ENCODE data around the gene DIP2C.
"Not testable (repeated sequence)": the region's sequence is repeated elsewhere in the genome, so short reads cannot be mapped to it uniquely, and the experiment has no call there.

DIP2C gene

DNA sequence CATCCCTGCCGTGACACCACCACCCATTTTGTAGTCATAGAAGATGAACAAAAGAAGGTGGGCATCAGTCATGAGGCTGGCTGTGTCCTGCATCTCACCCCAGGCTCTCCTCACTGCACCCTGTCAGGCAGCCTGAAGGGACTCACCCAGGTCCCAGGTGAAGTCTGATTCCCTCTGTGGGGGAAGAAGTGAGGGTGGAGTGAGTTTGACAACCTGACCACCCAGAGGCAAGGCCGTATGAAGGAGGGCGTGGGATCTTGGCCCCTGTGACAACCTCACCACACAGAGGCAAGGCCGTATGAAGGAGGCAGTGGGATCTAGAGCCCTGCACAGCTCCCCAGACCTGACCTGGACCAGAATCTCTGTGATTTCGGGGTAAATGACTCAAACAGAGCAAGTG, 152.5 kb downstream of the DIP2C start:
- Histone ChIP-seq H3K4me1 (ENCODE audit: control insufficient read depth, insufficient read depth, low read length) (no peaks in the 10 kb centered on the region), H3K9me3 (replicated peaks; ENCODE audit: low read length) (no peaks in the 10 kb centered on the region)

GRCh38 chr10:536371-536925, 153.0 kb downstream of the DIP2C start:
- H3K4me2 ChIP-seq (ENCODE audit: low read length), result no peak overlapping the region
- no peaks in the 10 kb centered on the region for H3K9me3 ChIP-seq (replicated peaks; ENCODE audit: low read length)
- no peak overlapping the region for H3K4me3 ChIP-seq (ENCODE audit: low read length)
- no peaks in the 10 kb centered on the region for H3K4me1 ChIP-seq (ENCODE audit: control insufficient read depth, insufficient read depth, low read length)
- no peaks in the 10 kb centered on the region for H3K27me3 ChIP-seq (ENCODE audit: control insufficient read depth, insufficient read depth, low read length)
- no peaks in the 10 kb centered on the region for H3K36me3 ChIP-seq (ENCODE audit: insufficient read depth, low read length)
- no peak overlapping the region for H3K9ac ChIP-seq (ENCODE audit: low read depth, low read length)

More for the DNA sequence above, 152.5 kb downstream of the DIP2C start:
- no peak overlapping the region for H3K4me3 ChIP-seq (ENCODE audit: low read length)
- no peaks in the 10 kb centered on the region for H3K36me3 ChIP-seq (ENCODE audit: insufficient read depth, low read length)
- H3K4me2 ChIP-seq (ENCODE audit: low read length), result no peak overlapping the region
- no peaks in the 10 kb centered on the region for H3K27me3 ChIP-seq (ENCODE audit: control insufficient read depth, insufficient read depth, low read length)
- no peak overlapping the region for H3K9ac ChIP-seq (ENCODE audit: low read depth, low read length)

DNA sequence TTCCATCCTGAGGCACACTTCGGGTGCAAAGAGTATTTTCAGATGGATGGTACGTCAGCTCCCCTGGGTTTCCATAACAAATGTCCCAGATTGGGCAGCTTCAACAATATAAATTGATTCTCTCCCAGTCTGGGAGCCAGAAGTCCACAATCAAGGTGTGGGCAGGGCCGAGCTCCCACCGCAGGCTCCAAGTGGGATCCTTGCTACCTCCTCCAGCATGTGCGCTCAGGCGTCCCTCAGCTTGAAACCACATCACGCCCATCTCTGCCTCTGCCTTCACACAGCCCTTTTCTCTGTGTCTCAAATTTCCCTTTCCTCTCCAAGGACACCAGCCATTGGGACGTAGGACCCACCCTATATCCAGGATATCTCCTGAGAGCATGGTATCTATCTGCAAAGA, 153.5 kb downstream of the DIP2C start:
- no peaks in the 10 kb centered on the region for H3K27me3 ChIP-seq (ENCODE audit: control insufficient read depth, insufficient read depth, low read length)
- H3K4me1 ChIP-seq (ENCODE audit: control insufficient read depth, insufficient read depth, low read length), result no peaks in the 10 kb centered on the region

DNA sequence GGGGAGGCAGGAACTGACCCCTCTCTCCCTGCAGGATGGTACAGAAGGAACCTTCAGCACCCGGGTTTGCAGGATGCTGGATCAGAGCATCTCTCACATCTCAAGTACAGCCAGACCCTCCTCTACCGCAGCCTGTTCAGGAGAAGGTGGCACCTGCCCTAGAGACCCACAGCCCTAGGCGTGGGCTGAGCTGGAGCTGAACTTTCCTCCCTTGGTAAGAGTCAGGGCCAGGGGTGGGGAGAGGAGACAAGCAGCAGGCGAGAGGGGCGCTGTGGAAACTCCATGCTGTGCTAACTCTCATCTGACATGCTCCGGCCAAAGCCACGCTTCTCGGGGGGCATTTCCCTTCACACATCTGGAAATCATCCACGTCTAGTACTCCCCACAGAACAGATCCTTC, 154.4 kb downstream of the DIP2C start:
- Histone ChIP-seq H3K27me3 (ENCODE audit: control insufficient read depth, insufficient read depth, low read length) (no peaks in the 10 kb centered on the region), H3K4me3 (ENCODE audit: low read length) (no peak overlapping the region), H3K4me2 (ENCODE audit: low read length) (no peak overlapping the region), H3K9ac (ENCODE audit: low read depth, low read length) (no peak overlapping the region), H3K36me3 (ENCODE audit: insufficient read depth, low read length) (no peaks in the 10 kb centered on the region), H3K9me3 (replicated peaks; ENCODE audit: low read length) (no peaks in the 10 kb centered on the region), H3K4me1 (ENCODE audit: control insufficient read depth, insufficient read depth, low read length) (no peaks in the 10 kb centered on the region)

More for the DNA sequence above, 153.5 kb downstream of the DIP2C start:
- no peak overlapping the region for H3K9ac ChIP-seq (ENCODE audit: low read depth, low read length)
- H3K4me3 ChIP-seq (ENCODE audit: low read length), result no peak overlapping the region
- no peak overlapping the region for H3K4me2 ChIP-seq (ENCODE audit: low read length)
- no peaks in the 10 kb centered on the region for H3K9me3 ChIP-seq (replicated peaks; ENCODE audit: low read length)
- H3K36me3 ChIP-seq (ENCODE audit: insufficient read depth, low read length), result no peaks in the 10 kb centered on the region

DNA sequence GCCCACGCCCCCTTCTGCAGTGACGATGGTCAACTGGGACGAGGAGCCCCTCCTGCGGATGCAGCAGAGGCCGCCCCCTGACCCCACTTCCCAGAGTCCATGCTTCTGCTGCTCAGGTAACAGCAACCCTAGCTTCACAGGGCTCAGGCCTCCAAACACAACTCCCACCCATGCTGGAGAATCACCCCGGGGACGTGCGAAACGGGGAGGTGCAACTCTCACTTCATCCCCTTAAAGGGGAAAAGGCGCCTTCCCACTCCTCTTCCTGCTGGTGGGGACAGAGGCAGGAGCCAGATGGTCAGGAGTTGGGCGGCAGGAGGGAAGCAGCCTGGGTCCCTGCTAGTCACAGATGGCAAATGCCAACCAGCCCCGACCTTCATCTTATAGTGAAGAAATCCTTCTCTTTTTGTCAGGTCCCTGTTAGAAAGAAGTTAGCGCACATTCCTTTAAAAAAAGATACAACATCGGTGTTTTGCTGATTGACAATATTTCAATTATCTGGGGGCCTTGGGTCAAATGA, 155.4 kb downstream of the DIP2C start:
- no peaks in the 10 kb centered on the region for H3K27me3 ChIP-seq (ENCODE audit: control insufficient read depth, insufficient read depth, low read length)
- no peak overlapping the region for H3K4me2 ChIP-seq (ENCODE audit: low read length)
- H3K4me3 ChIP-seq (ENCODE audit: low read length), result no peak overlapping the region
- no peaks in the 10 kb centered on the region for H3K36me3 ChIP-seq (ENCODE audit: insufficient read depth, low read length)
- H3K9me3 ChIP-seq (replicated peaks; ENCODE audit: low read length), result no peaks in the 10 kb centered on the region
- H3K4me1 ChIP-seq (ENCODE audit: control insufficient read depth, insufficient read depth, low read length), result no peaks in the 10 kb centered on the region
- no peak overlapping the region for H3K9ac ChIP-seq (ENCODE audit: low read depth, low read length)

GRCh38 chr10:533611-534010, 155.9 kb downstream of the DIP2C start:
- Histone ChIP-seq H3K4me1 (ENCODE audit: control insufficient read depth, insufficient read depth, low read length) (no peaks in the 10 kb centered on the region), H3K9me3 (replicated peaks; ENCODE audit: low read length) (no peaks in the 10 kb centered on the region), H3K4me3 (ENCODE audit: low read length) (no peak overlapping the region), H3K9ac (ENCODE audit: low read depth, low read length) (no peak overlapping the region), H3K4me2 (ENCODE audit: low read length) (no peak overlapping the region), H3K36me3 (ENCODE audit: insufficient read depth, low read length) (no peaks in the 10 kb centered on the region), H3K27me3 (ENCODE audit: control insufficient read depth, insufficient read depth, low read length) (no peaks in the 10 kb centered on the region)

- no peaks in the 10 kb centered on the region for H3K4me1 ChIP-seq (ENCODE audit: control insufficient read depth, insufficient read depth, low read length)
- H3K9me3 ChIP-seq (replicated peaks; ENCODE audit: low read length), result no peaks in the 10 kb centered on the region
- no peaks in the 10 kb centered on the region for H3K27me3 ChIP-seq (ENCODE audit: control insufficient read depth, insufficient read depth, low read length)
- no peaks in the 10 kb centered on the region for H3K36me3 ChIP-seq (ENCODE audit: insufficient read depth, low read length)
- H3K4me2 ChIP-seq (ENCODE audit: low read length), result no peak overlapping the region
- H3K9ac ChIP-seq (ENCODE audit: low read depth, low read length), result no peak overlapping the region
- no peak overlapping the region for H3K4me3 ChIP-seq (ENCODE audit: low read length)
Observed at GRCh38 chr10:533186-533585, 156.3 kb downstream of the DIP2C start.

DNA sequence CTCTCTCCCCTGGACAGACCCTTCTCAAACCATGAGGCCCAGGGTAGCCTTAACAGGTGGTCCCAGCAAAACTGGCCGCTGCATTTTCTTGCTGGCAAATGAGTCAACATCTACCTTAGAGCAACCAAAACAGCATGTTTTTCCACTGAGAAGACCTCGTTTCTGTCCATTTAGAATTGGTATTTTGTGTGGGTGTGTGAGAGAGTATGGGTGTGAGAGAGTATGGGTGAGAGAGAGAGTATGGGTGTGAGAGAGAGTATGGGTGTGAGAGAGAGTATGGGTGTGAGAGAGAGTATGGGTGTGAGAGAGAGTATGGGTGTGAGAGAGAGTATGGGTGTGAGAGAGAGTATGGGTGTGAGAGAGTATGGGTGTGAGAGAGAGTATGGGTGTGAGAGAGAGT, 157.1 kb downstream of the DIP2C start:
- not testable (repeated sequence) for H3K9me3 ChIP-seq (replicated peaks; ENCODE audit: low read length); H3K4me1 ChIP-seq (ENCODE audit: control insufficient read depth, insufficient read depth, low read length); H3K36me3 ChIP-seq (ENCODE audit: insufficient read depth, low read length); H3K4me3 ChIP-seq (ENCODE audit: low read length); H3K27me3 ChIP-seq (ENCODE audit: control insufficient read depth, insufficient read depth, low read length); H3K9ac ChIP-seq (ENCODE audit: low read depth, low read length); H3K4me2 ChIP-seq (ENCODE audit: low read length)

DNA sequence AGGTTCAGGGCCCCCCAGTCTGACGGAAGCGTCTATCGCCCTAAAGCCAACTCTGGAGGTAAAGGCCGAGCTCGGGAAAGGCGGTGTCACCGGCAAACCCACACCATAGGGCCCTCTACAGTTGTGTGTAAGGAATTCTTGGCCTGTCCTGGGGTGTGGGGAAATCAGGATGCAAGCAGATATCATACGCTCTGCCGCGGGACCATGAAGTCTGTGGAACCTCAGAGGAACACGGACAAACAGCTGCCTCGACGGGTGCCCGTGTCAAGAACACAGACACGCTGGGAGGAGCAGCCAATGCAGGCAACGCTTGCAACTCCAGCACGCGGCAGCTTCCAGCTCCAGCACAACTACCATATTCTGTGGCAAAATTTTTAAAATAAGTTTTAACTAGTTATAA, 157.9 kb downstream of the DIP2C start:
- Histone ChIP-seq H3K9me3 (replicated peaks; ENCODE audit: low read length) (no peaks in the 10 kb centered on the region), H3K4me1 (ENCODE audit: control insufficient read depth, insufficient read depth, low read length) (no peaks in the 10 kb centered on the region), H3K27me3 (ENCODE audit: control insufficient read depth, insufficient read depth, low read length) (no peaks in the 10 kb centered on the region), H3K4me2 (ENCODE audit: low read length) (no peak overlapping the region), H3K4me3 (ENCODE audit: low read length) (no peak overlapping the region), H3K36me3 (ENCODE audit: insufficient read depth, low read length) (no peaks in the 10 kb centered on the region), H3K9ac (ENCODE audit: low read depth, low read length) (no peak overlapping the region)

DNA sequence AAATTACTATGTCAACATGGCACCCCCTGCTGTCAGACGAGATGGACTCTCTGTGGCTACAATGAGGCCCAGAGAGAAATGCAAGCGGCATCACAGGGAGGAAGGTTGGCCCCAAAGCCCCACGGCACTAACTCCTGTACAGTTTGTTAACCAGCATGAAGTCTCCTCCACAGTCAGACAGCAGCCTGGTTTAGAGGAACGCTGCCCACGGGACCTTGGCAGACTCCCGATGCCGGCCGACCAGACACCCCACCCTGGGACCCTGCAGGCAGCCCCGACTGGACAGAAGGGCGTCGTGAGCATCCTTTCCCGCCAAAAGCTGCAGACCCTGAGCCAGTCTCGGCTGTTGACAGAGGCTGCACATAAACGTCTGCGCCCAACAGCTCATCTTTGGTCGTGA, 158.8 kb downstream of the DIP2C start:
- Histone ChIP-seq H3K4me1 (ENCODE audit: control insufficient read depth, insufficient read depth, low read length) (peaks cover 3% of the 10 kb centered on the region), H3K36me3 (ENCODE audit: insufficient read depth, low read length) (no peaks in the 10 kb centered on the region), H3K27me3 (ENCODE audit: control insufficient read depth, insufficient read depth, low read length) (no peaks in the 10 kb centered on the region)

DNA sequence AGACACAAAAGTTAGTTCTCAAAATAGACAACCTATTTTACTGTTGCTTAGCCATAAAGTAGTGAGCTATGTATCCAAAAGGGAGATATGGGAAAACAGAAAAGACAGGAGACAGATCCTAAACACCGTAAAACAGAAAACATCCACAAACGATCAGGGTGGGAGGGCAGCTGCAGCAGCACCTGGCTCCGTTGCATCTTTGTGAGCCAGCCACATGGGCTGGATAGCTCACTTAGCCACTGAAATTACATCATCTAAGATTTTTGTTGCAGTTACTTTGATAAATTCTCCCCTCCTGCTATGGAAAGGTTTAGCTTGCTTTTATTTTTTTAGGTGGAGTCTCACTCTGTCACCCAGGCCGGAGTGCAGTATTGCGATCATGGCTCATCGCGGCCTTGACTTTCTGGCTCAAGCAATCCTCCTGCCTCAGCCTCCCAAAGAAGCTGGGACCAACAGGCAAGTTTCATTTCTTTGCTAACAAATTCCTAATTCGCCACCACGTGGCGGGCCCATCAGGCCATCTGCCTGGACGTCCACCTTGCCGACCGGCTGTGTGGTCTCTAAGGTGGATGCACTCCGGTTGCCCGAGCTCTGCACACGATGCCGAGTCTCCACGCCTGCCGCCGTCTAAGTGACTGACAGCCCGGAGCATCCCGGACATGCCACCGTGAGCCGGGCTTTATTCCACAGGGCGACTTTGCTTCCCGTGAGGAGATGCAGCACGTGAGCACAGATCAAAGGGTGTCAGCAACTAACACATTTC, 159.8 kb downstream of the DIP2C start:
- Histone ChIP-seq H3K9ac (ENCODE audit: low read depth, low read length) (no peak overlapping the region), H3K36me3 (ENCODE audit: insufficient read depth, low read length) (no peaks in the 10 kb centered on the region), H3K4me3 (ENCODE audit: low read length) (no peak overlapping the region), H3K4me1 (ENCODE audit: control insufficient read depth, insufficient read depth, low read length) (peaks cover 6% of the 10 kb centered on the region), H3K9me3 (replicated peaks; ENCODE audit: low read length) (no peaks in the 10 kb centered on the region), H3K4me2 (ENCODE audit: low read length) (no peak overlapping the region), H3K27me3 (ENCODE audit: control insufficient read depth, insufficient read depth, low read length) (no peaks in the 10 kb centered on the region)

More for the DNA sequence above, 158.8 kb downstream of the DIP2C start:
- no peak overlapping the region for H3K4me2 ChIP-seq (ENCODE audit: low read length)
- no peaks in the 10 kb centered on the region for H3K9me3 ChIP-seq (replicated peaks; ENCODE audit: low read length)
- H3K4me3 ChIP-seq (ENCODE audit: low read length), result no peak overlapping the region
- H3K9ac ChIP-seq (ENCODE audit: low read depth, low read length), result no peak overlapping the region
